DMS114 treated with DMSO at 0.1 percent for 48 hours (cell line): ENCODE results near the gene PDK3.

ENCODE experiments used
- DNase-seq: peaks from one replicate; lab custom pipeline; 2025; ENCODE audit not compliant: unreplicated experiment; lab: John Stamatoyannopoulos, UW

Gene PDK3

GRCh38 chrX:24464836-24465531 is at the start of gene PDK3:
TSS of gene PDK3 (plus strand) at chrX:24465286. CDS start at chrX:24465456, 170 bp downstream.
- DNase-seq, result peak; percentile 66

- no peak for DNase-seq
Observed at GRCh38 chrX:24415921-24416320, 49.2 kb upstream of the PDK3 start.

DNA sequence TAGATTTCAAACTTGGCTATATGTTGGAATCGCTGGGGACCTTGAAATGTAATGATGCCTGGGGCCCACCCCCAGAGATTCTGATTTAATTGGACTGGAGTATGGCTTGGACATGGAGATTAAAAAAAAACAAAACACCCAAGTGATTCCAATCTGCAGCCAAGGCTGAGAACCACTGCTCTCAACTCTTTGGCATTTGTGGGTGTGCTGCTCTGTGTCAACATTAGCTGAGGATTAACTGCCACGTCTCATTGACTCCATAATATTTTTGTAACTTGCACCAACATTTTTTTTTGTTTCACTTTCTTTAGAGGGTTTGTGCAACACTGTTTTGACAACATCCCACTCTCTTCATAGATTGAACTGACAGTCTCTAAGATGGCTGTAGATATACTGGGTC is 41.1 kb upstream of the PDK3 start:
- DNase-seq, result no peak

GRCh38 chrX:24424948-24425347 is 40.1 kb upstream of the PDK3 start:
- no peak for DNase-seq

- DNase-seq, result no peak
Observed at GRCh38 chrX:24425806-24426205, 39.3 kb upstream of the PDK3 start.

- DNase-seq, result peak; percentile 11
Observed at GRCh38 chrX:24426340-24426913, 38.7 kb upstream of the PDK3 start.

GRCh38 chrX:24426921-24427746 is 38.0 kb upstream of the PDK3 start:
- DNase-seq, result no peak

GRCh38 chrX:24427747-24428019 is 37.4 kb upstream of the PDK3 start:
- DNase-seq, result no peak

- no peak for DNase-seq
Observed at GRCh38 chrX:24428516-24428915, 36.6 kb upstream of the PDK3 start.

GRCh38 chrX:24435060-24435459 is 30.0 kb upstream of the PDK3 start:
- DNase-seq, result no peak

DNA sequence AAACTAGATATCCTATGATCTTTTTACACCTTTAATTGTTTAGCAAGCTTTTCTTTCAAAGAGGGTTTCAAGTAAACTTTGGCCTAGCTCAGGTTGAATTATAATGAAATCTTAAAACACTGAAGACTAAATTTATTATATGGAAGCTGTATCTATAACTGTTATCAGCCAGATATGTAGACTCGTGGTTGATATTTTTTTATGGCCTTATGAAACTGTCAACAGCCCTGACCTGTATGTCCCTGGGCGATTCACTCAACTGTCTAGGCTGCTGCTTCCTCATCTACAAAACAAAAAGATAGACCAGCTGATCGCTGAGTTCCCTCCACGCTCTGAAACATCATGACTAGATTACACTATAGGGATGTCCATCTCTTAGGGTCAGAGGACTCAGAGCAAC is 21.2 kb upstream of the PDK3 start:
- no peak for DNase-seq

- no peak for DNase-seq
Observed at GRCh38 chrX:24444645-24445044, 20.4 kb upstream of the PDK3 start.

GRCh38 chrX:24448762-24449250 is 16.3 kb upstream of the PDK3 start:
- no peak for DNase-seq

GRCh38 chrX:24463077-24463476 is 2.0 kb upstream of the PDK3 start:
- no peak for DNase-seq

GRCh38 chrX:24464498-24464835 is 619 bp upstream of the PDK3 start:
- no peak for DNase-seq

DNA sequence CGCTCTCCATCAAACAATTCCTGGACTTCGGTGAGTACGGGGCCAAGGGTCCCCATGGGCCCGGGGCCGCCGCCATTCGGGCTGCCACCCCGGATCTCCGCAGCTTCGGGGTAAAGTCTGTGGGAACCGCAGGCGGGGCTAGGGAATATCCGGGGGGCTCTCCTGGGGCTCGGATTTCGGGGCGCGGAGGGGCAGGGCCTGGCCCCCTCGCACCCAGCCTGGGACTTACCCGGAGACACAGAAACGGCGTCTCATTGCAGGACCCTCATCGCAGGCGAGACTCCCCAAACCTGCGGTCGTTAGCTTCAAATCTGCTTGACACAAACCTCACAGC is 413 bp downstream of the PDK3 start:
- no peak for DNase-seq

GRCh38 chrX:24466025-24466424 is 939 bp downstream of the PDK3 start:
- no peak for DNase-seq

GRCh38 chrX:24468245-24468644 is 3.2 kb downstream of the PDK3 start:
- no peak for DNase-seq

DNA sequence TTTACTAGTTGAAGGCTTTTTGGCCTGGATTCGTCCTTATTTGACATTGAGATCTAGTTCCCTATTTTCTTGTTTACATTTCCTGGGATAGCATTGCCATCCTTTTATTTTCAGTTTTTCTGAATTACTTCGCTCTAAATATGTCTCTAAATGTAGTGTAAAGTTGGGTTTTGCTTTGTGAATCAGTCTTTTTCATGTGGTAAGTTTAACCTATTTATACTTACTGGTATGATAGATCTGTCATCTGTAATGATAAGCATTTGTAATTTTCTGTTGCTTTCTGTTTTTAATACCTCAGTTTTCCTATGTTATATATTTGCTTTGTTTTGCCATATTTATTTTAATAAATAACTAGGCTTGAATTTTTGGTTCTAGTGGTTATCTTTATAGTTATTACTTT is 6.7 kb downstream of the PDK3 start:
- no peak for DNase-seq

DNA sequence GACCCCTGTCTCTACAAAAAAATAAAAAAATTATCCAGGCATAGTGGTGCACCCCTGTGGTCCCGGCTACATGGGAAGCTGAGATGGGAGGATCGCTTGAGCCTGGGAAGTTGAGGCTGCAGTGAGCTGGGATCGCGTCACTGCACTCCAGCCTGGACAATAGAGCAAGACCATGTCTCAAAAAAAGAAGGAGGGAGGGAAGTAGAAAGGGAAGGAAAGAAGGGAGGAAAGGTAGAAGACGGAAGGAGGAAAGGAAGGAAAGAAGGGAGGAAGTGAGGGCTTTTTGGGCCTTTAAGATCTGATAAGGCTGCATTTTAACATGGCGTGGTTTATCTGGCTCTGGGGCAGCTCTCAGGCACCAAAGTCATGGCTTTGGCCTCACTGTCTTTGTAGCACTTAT is 10.4 kb downstream of the PDK3 start:
- DNase-seq, result no peak

- DNase-seq, result no peak
Observed at GRCh38 chrX:24478509-24478908, 13.4 kb downstream of the PDK3 start.

GRCh38 chrX:24479924-24480323 is 14.8 kb downstream of the PDK3 start:
- DNase-seq, result no peak
